Erythroblast (primary cell): Measurements from ENCODE around the gene LHFPL5.

Source experiments
- GATA1 ChIP-seq: IDR thresholded peaks from 2 replicates; pipeline ENCODE4 v1.6.1; 2011; ENCODE audit warnings: low read depth, mild to moderate bottlenecking, control low read depth, low read length, moderate library complexity
- POLR2A ChIP-seq: IDR thresholded peaks from 2 replicates; pipeline ENCODE4 v1.6.1; 2011; ENCODE audit warnings: mild to moderate bottlenecking, low read length

DNA sequence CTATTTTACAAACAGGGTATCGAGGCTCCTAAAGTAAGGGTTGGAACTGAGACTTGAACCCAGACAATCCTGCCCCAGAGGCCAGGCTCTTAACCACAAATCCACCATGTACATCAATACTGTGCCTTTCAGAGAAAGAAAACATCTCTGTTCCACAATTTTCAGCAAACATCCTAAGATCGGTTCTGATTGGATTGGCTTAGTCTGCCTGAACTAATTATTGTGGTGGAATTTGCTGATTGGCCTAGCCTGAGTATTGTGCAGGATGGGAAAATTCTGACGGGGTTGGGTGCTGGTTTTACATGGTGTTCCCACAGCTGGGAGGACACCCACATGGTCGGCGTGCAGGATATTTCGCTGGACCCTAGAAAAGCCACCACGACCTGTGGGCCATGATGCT is 24.4 kb upstream of the LHFPL5 start, which contains the start of gene CLPSL1:
- TF ChIP-seq POLR2A (no peak), GATA1 (no peak)
